Fibroblast of skin of left biceps (primary cell): Measurements from ENCODE around the gene KRT8.
A peak's percentile ranks its signal among the peaks of the same experiment; 100 is the strongest.
"Not testable (repeated sequence)": the region's sequence is repeated elsewhere in the genome, so short reads cannot be mapped to it uniquely, and the experiment has no call there.

Experiments
- DNase-seq, 2 experiments: peaks; one replicate each; pipeline ENCODE4 v3.0.0-alpha.2; 2013; ENCODE audit warnings: low read depth in 2 of 2

KRT8 gene

DNA sequence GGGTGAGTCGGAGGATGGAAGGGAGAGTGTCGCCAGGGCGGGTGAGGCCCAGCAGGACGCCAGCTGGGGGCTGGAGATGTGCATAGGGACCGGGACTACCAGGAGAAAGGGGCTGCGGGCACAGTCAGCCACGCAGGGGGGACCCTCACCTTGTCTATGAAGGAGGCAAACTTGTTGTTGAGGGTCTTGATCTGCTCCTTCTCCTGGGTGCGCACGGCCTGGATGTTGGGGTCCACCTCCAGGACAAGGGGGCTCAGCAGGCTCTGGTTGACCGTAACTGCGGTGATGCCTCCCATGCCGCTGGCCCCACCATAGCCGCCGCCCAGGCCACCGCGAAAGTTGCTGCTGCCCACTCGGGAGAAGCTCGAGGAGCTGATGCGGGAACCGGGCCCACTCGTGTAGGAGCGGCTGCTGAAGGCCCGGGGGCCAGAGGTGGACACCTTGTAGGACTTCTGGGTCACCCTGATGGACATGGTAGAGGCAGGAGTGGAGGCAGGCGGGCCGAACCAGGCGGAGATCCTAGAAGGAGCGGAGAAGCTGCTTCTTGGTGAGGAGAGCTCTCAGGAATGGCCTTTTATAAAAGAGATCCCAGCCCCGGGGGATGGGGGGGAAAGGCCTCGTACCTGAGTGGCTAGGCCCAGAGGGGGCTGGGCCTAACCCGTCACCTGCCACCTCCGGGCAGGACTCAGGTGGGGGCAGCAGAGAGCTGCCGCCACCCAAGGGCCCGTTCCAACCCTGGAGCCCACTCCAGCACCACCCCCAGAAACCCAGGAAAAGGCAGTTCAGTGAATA lies at the start of gene KRT8:
Gene KRT8 (minus strand): TSS at position 568 of the 792 bp plus-strand sequence. CDS start 95 bp downstream, at position 473.
- not testable (repeated sequence) for DNase-seq

DNA sequence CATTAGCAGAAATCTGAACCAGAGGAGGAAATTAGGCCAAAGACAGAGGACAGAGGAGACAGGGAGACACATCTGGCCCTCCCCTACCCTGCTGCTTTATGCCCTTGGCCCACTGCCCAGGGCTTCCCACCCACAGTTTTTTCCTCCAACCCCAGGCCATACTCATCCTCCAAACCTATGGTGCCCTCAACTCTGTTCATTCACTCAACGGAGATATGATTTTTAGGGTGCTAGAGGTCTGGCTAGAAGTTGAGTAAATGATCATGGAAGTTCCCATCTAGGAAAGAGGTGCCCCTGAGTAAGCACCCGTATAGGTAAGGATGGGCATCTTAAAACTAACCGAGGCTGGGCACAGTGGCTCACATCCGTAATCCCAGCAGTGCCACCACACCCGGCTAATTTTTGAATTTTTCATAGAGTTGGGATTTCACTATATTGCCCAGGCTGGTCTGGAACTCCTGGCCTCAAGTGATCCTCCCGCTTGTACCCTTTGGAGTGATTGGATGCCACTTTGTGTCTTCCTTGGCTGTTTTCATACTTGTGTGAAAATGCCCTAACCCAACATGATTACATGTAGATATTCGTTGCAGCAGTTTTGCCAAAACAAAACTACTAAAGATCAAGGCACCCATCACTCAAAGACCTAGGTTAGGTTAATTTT lies 48.4 kb upstream of the KRT8 start:
- no peak for DNase-seq

GRCh38 chr12:52952076-52952801 lies 47.4 kb upstream of the KRT8 start:
- DNase-seq: no peak

DNA sequence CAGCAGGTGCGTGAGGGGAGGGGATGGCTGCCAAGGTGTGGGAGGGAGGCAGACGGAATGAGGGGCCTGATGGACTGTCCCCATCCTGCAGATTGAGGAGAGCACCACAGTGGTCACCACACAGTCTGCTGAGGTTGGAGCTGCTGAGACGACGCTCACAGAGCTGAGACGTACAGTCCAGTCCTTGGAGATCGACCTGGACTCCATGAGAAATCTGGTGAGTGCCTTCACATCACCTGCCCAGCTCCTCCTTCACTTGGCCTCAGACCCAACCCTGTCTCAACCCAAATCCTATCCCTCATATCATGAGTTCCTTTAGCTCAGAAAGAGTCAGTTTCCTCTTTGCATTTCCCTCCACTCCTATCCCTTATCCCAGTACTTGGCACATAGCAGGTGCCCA lies 46.8 kb upstream of the KRT8 start:
- DNase-seq: no peak

- DNase-seq: no peak
Measured at GRCh38 chr12:52951126-52951525, 46.2 kb upstream of the KRT8 start.

DNA sequence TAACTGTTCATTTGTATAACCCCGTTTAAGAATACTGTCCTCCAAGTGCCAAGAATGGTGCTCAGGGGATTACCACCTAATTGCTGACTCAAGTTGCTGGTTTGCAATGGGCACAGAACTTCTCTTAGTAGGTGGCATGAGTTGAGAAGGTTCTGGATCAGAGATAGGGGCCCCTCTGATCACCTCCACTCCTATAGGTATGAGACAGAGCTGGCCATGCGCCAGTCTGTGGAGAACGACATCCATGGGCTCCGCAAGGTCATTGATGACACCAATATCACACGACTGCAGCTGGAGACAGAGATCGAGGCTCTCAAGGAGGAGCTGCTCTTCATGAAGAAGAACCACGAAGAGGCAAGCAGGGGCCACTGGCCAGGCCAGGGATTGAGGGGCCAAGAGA lies 45.7 kb upstream of the KRT8 start:
- DNase-seq: no peak

GRCh38 chr12:52949413-52950331 lies 44.8 kb upstream of the KRT8 start:
- DNase-seq: peak; percentile 38 to 42

GRCh38 chr12:52947738-52948423 lies 43.0 kb upstream of the KRT8 start:
- DNase-seq: no peak

DNA sequence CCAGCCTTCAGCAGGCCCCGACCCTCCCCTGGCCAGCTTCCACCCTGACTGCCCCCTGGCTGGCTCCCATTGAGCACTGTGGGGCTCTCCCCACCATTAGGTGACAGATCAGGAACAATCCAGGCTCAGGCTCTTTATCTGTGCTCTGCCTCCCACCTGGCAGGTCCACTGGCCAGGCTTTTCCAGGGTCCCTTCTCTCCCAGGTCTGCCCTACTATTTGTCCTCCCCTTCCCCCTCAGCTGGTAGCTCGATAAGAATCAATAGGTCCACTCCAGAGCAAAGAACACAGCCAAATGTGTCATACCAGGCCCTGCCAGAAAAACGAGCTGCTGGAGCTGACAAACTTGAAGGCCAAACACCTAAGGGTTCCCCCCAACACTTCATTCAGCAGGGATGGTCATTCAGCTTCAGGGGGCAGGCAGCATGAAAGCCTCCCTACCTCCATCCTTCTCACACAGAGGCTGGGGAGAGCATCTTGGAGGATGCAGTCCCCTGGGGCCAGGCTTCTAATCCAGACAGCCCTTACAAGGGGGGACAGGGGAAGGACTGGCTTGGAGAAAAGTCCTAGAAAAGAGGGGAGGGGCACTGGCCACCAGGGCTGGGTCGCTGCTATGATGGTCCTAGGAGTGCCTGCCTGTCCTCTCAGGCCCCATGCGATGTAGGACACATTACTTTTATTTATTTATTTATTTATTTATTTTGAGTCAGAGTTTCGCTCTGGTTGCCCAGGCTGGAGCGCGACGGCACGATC lies 42.1 kb upstream of the KRT8 start:
- no peak for DNase-seq

DNA sequence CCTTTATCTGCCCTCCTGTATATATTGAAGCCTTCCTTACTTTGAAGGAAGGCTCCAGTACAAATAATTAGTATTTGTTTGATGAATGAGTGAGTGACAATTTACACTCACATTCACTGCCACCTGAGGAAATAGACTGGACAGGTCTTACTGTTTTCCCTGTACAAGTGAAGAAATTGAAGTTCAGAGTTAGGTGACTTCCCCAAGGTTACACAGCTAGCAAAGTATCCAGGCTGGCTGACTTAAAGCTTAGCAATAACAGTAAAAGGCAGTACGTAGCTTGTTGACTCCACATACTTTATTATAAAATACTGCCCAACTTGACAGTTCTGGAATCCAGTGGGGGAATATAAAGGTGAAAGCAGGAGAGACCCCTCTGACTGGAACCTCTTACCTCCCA lies 41.5 kb upstream of the KRT8 start:
- no peak for DNase-seq

DNA sequence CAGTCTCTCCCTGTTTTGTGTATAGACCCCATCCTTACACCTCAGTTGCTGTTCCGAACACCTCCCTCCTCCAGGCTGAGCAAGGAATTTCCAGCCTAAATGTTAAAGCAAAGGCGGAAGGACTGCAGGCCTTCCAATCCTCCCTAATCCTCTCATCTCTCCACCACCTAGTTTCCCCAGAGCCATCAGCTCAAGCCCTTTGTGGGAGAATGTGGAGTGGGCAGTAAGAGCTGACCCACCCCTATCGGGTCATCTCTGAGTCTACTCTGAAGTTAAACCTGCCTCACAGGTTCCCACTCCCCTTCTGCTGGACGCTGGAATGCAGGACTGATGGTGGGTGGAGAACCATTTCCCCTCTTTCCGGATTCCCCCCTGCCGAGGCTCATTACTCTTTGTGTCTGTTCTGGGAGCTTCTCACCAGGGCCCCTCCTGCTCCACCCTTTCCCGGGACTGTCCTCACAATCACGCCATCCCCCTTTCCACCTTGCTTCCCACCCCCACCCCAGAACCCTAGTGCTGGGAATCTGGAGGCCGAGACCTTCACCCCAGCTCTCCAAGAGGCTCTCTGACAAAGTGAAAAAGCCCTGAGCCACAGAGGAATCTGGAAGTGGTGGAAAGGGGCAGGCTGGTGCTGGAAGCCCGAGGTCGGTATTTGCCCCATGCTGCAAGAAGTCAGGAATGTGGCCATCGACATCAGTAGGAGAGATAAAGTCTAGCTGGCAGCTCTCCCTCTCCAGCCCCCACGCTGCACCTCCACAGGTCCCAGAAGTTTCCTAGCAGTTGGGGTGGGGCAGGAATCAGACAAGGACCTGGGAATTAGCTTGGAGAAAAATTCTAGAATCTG lies 40.7 kb upstream of the KRT8 start:
- DNase-seq: no peak

GRCh38 chr12:52944683-52945388 lies 40.0 kb upstream of the KRT8 start:
- no peak for DNase-seq

- DNase-seq: no peak
Measured at GRCh38 chr12:52942901-52943181, 38.0 kb upstream of the KRT8 start.

GRCh38 chr12:52942066-52942900 lies 37.4 kb upstream of the KRT8 start:
- DNase-seq: no peak

DNA sequence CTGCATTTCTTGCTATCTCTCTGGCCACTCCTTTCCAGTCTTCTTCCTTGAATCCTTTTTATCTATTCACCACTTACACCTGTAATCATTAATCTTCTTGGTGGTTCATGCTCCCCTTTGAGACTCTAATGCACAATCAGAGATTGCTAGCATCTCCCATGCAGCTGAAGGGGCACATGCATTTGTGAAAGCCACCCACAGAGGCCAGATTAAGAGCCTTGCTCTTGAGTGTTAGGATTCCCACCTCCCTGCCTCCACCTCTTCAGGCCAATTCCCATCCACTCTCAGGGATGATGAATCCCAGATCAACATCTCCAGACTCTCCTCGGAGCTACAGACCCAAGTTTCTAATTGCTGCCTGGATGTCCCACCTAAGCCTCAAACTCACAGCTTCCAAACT lies 24.7 kb upstream of the KRT8 start:
- DNase-seq: no peak

GRCh38 chr12:52927964-52928363 lies 23.1 kb upstream of the KRT8 start:
- no peak for DNase-seq

DNA sequence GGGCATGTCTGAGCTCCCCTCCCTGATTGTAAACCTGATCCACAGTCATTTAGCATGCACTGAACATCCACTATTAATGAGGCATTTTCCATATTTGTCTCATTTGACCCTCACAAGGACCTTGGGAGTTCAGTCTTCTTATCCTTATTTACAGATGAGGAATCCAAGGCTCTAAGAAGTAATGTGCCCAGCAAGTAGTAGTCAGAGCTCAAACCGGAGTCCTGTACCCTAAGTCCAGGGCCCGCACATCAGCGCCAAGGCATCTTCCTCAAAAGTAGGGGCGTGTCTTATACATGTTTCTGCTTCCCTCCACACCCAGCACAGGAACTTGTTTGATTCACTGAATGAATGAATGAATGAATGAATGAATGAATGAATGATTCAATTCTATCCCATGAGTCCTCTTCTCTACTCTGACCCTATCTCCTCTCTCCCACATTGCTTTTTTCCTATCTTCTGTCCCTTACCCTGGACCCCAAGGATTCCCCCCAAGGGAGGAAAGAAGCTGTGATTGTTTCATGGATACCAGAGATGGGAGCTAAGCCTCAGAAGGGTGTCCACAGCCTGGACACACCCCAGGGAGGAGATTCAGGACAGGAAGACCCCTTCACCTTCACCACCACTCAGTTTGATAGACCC lies 21.8 kb upstream of the KRT8 start:
- no peak for DNase-seq
